Measurements from ENCODE around the gene FALEC.

Gene FALEC

GRCh38 chr1:150576794-150577556 is 61.4 kb downstream of the FALEC start:
- H3K4me3 ChIP-seq (ENCODE audit: low read length): peak overlapping the region; percentile 100
- no CpG with 5 or more reads among the region's 2 CpGs for WGBS (ENCODE audit: extremely low coverage, insufficient coverage, low lambda C conversion rate)
- H3K18ac ChIP-seq (ENCODE audit: low read length): no peak overlapping the region
- H2BK5ac ChIP-seq (ENCODE audit: low read length): no peak overlapping the region
- peaks cover 4% of the 10 kb centered on the region for H3K4me1 ChIP-seq (ENCODE audit: control insufficient read depth, low read depth, low read length)
- no peak overlapping the region for H2BK120ac ChIP-seq (ENCODE audit: low read depth, low read length)
- peaks cover 61% of the 10 kb centered on the region for H3K79me2 ChIP-seq (ENCODE audit: control insufficient read depth, insufficient read depth, low read length)
- H4K5ac ChIP-seq (ENCODE audit: low read length): no peak overlapping the region
- H3K79me1 ChIP-seq (ENCODE audit: low read length): peaks cover 5% of the 10 kb centered on the region
- no peak overlapping the region for H4K8ac ChIP-seq (ENCODE audit: low read depth, low read length)
- no peak overlapping the region for H3K4ac ChIP-seq (ENCODE audit: low read depth, low read length)
- H3K27me3 ChIP-seq (ENCODE audit: insufficient read depth, low read length, poor library complexity): no peaks in the 10 kb centered on the region
- no peak overlapping the region for H2BK15ac ChIP-seq (replicated peaks; ENCODE audit: low read depth)
- H3K36me3 ChIP-seq (ENCODE audit: control insufficient read depth, insufficient read depth, low read length): peaks cover 13% of the 10 kb centered on the region
- H3K27ac ChIP-seq (ENCODE audit: low read depth, low read length): no peak overlapping the region
- peak overlapping the region; percentile 100 for H3K9ac ChIP-seq (ENCODE audit: low read length)
- no peak for DNase-seq
- H2AK5ac ChIP-seq (ENCODE audit: low read length): no peak overlapping the region
- peak overlapping the region; percentile 82 for H3K56ac ChIP-seq (ENCODE audit: low read length)
- H3K4me2 ChIP-seq (ENCODE audit: low read length): peak overlapping the region; percentile 80
- H3K23ac ChIP-seq (ENCODE audit: low read length): no peak overlapping the region

GRCh38 chr1:150577557-150578271 is 62.2 kb downstream of the FALEC start:
- Histone ChIP-seq H3K27me3 (ENCODE audit: insufficient read depth, low read length, poor library complexity) (no peaks in the 10 kb centered on the region), H4K8ac (ENCODE audit: low read depth, low read length) (no peak overlapping the region), H3K23ac (ENCODE audit: low read length) (peak overlapping the region; percentile 97), H3K18ac (ENCODE audit: low read length) (peak overlapping the region; percentile 99), H3K4ac (ENCODE audit: low read depth, low read length) (peak overlapping the region; percentile 99), H2BK120ac (ENCODE audit: low read depth, low read length) (no peak overlapping the region), H3K4me3 (ENCODE audit: low read length) (peak overlapping the region; percentile 100), H3K4me1 (ENCODE audit: control insufficient read depth, low read depth, low read length) (peaks cover 4% of the 10 kb centered on the region), H3K56ac (ENCODE audit: low read length) (peak overlapping the region; percentile 100), H3K27ac (ENCODE audit: low read depth, low read length) (peak overlapping the region; percentile 100), H3K4me2 (ENCODE audit: low read length) (peak overlapping the region; percentile 64), H3K79me2 (ENCODE audit: control insufficient read depth, insufficient read depth, low read length) (peaks cover 59% of the 10 kb centered on the region), H3K9ac (ENCODE audit: low read length) (peak overlapping the region; percentile 100), H2BK15ac (replicated peaks; ENCODE audit: low read depth) (no peak overlapping the region), H4K5ac (ENCODE audit: low read length) (no peak overlapping the region), H3K36me3 (ENCODE audit: control insufficient read depth, insufficient read depth, low read length) (peaks cover 13% of the 10 kb centered on the region), H2AK5ac (ENCODE audit: low read length) (peak overlapping the region; percentile 83), H2BK5ac (ENCODE audit: low read length) (peak overlapping the region; percentile 99), H3K79me1 (ENCODE audit: low read length) (peaks cover 5% of the 10 kb centered on the region)
- WGBS (ENCODE audit: extremely low coverage, insufficient coverage, low lambda C conversion rate): no CpG with 5 or more reads among the region's 11 CpGs
- DNase-seq: no peak

GRCh38 chr1:150578272-150579109 is 62.9 kb downstream of the FALEC start:
- H3K23ac ChIP-seq (ENCODE audit: low read length): peak overlapping the region; percentile 100
- no peak overlapping the region for H4K8ac ChIP-seq (ENCODE audit: low read depth, low read length)
- H2AK5ac ChIP-seq (ENCODE audit: low read length): peak overlapping the region; percentile 95
- H3K9ac ChIP-seq (ENCODE audit: low read length): peak overlapping the region; percentile 100
- peak overlapping the region; percentile 100 for H3K56ac ChIP-seq (ENCODE audit: low read length)
- peak overlapping the region; percentile 100 for H3K4me3 ChIP-seq (ENCODE audit: low read length)
- H2BK120ac ChIP-seq (ENCODE audit: low read depth, low read length): no peak overlapping the region
- no peak overlapping the region for H4K5ac ChIP-seq (ENCODE audit: low read length)
- H3K4me2 ChIP-seq (ENCODE audit: low read length): peak overlapping the region; percentile 64
- peaks cover 4% of the 10 kb centered on the region for H3K4me1 ChIP-seq (ENCODE audit: control insufficient read depth, low read depth, low read length)
- peak overlapping the region; percentile 100 for H3K27ac ChIP-seq (ENCODE audit: low read depth, low read length)
- H3K4ac ChIP-seq (ENCODE audit: low read depth, low read length): peak overlapping the region; percentile 99
- WGBS (ENCODE audit: extremely low coverage, insufficient coverage, low lambda C conversion rate): no CpG with 5 or more reads among the region's 50 CpGs
- no peaks in the 10 kb centered on the region for H3K27me3 ChIP-seq (ENCODE audit: insufficient read depth, low read length, poor library complexity)
- peak overlapping the region; percentile 99 for H2BK5ac ChIP-seq (ENCODE audit: low read length)
- H2BK15ac ChIP-seq (replicated peaks; ENCODE audit: low read depth): no peak overlapping the region
- DNase-seq: peak; percentile 88
- peak overlapping the region; percentile 99 for H3K18ac ChIP-seq (ENCODE audit: low read length)
- peaks cover 51% of the 10 kb centered on the region for H3K79me2 ChIP-seq (ENCODE audit: control insufficient read depth, insufficient read depth, low read length)
- peaks cover 2% of the 10 kb centered on the region for H3K79me1 ChIP-seq (ENCODE audit: low read length)
- H3K36me3 ChIP-seq (ENCODE audit: control insufficient read depth, insufficient read depth, low read length): peaks cover 11% of the 10 kb centered on the region

GRCh38 chr1:150579110-150579944 is 63.8 kb downstream of the FALEC start, which contains the start of gene MCL1:
Gene MCL1 (minus strand): TSS chr1:150579610. CDS start chr1:150579530, 80 bp downstream.
- H3K23ac ChIP-seq (ENCODE audit: low read length): peak within 1 kb of the TSS; percentile 100
- H3K79me2 ChIP-seq (ENCODE audit: control insufficient read depth, insufficient read depth, low read length): peaks cover 46% of the 10 kb centered on the region
- peak within 1 kb of the TSS; percentile 73 for H3K4me2 ChIP-seq (ENCODE audit: low read length)
- no peaks in the 10 kb centered on the region for H3K27me3 ChIP-seq (ENCODE audit: insufficient read depth, low read length, poor library complexity)
- H2BK120ac ChIP-seq (ENCODE audit: low read depth, low read length): peak within 1 kb of the TSS; percentile 74
- H3K4me3 ChIP-seq (ENCODE audit: low read length): peak within 1 kb of the TSS; percentile 100
- DNase-seq: peak; percentile 99
- peak within 1 kb of the TSS; percentile 99 for H3K4ac ChIP-seq (ENCODE audit: low read depth, low read length)
- H2BK5ac ChIP-seq (ENCODE audit: low read length): peak within 1 kb of the TSS; percentile 99
- peaks cover 4% of the 10 kb centered on the region for H3K4me1 ChIP-seq (ENCODE audit: control insufficient read depth, low read depth, low read length)
- H4K5ac ChIP-seq (ENCODE audit: low read length): peak within 1 kb of the TSS; percentile 0
- peak within 1 kb of the TSS; percentile 100 for H3K27ac ChIP-seq (ENCODE audit: low read depth, low read length)
- peaks cover 11% of the 10 kb centered on the region for H3K36me3 ChIP-seq (ENCODE audit: control insufficient read depth, insufficient read depth, low read length)
- peaks cover 2% of the 10 kb centered on the region for H3K79me1 ChIP-seq (ENCODE audit: low read length)
- H3K9ac ChIP-seq (ENCODE audit: low read length): peak within 1 kb of the TSS; percentile 100
- peak within 1 kb of the TSS; percentile 99 for H3K18ac ChIP-seq (ENCODE audit: low read length)
- no CpG with 5 or more reads among the region's 94 CpGs for WGBS (ENCODE audit: extremely low coverage, insufficient coverage, low lambda C conversion rate)
- peak within 1 kb of the TSS; percentile 12 for H2BK15ac ChIP-seq (replicated peaks; ENCODE audit: low read depth)
- peak within 1 kb of the TSS; percentile 95 for H2AK5ac ChIP-seq (ENCODE audit: low read length)
- H4K8ac ChIP-seq (ENCODE audit: low read depth, low read length): peak within 1 kb of the TSS; percentile 97
- peak within 1 kb of the TSS; percentile 100 for H3K56ac ChIP-seq (ENCODE audit: low read length)
